Vagina (tissue), 2 donors: ENCODE data around the gene NASP.

Experiments used
- CTCF ChIP-seq, 3 experiments: fragments of 450-650 bp in 2 of 3; fragments of 200-600 bp in 1 of 3; sonication (generic) in 1 of 3; IDR thresholded peaks; one replicate each; pipeline ENCODE4 v1.5.1; 2017 to 2019; ENCODE audit warnings: antibody characterized with exemption in 3 of 3, mild to moderate bottlenecking in 2 of 3, moderate library complexity in 2 of 3
- POLR2A ChIP-seq, 2 donors: fragments of 450-650 bp; IDR thresholded peaks; one replicate each; pipeline ENCODE4 v1.6.1; 2017; ENCODE audit warnings: antibody characterized with exemption in 2 of 2, mild to moderate bottlenecking in 2 of 2, moderate library complexity in 2 of 2

GRCh38 chr1:45585496-45586075, 1.7 kb downstream of the NASP start:
- TF ChIP-seq CTCF (IDR thresholded peaks at IDR 0.05) (no peak), POLR2A (IDR thresholded peaks at IDR 0.05) (no peak)
